SJSA1 (cell line): ENCODE results near the gene CFTR. TPM values are rescaled to one million over a fixed set of nuclear protein-coding genes. Genes with fewer than 3 reads are reported as not detected.

Experiments used
- DNase-seq, 2 experiments: peaks; one replicate each; pipeline ENCODE4 v3.0.0-alpha.2; 2015 to 2020; ENCODE audit warnings: low spot score in 2 of 2, low read depth in 1 of 2
- H3K27ac ChIP-seq: fragments of 250-450 bp; sonication (Bioruptor Pico); 2 replicates; pipeline ENCODE4 v1.5.1; 2020; ENCODE audit warnings: mild to moderate bottlenecking, moderate library complexity
- H3K27me3 ChIP-seq: fragments of 250-450 bp; sonication (Bioruptor Pico); replicated peaks from 2 replicates; pipeline ENCODE4 v1.5.1; 2020; ENCODE audit warnings: mild to moderate bottlenecking, moderate library complexity
- H3K36me3 ChIP-seq: fragments of 250-450 bp; sonication (Bioruptor Pico); 2 replicates; pipeline ENCODE4 v1.5.1; 2020; ENCODE audit warnings: mild to moderate bottlenecking
- H3K4me1 ChIP-seq: fragments of 250-450 bp; sonication (Bioruptor Pico); replicated peaks from 2 replicates; pipeline ENCODE4 v1.6.1; 2021; ENCODE audit warnings: mild to moderate bottlenecking
- H3K4me3 ChIP-seq: fragments of 250-450 bp; sonication (Bioruptor Pico); 2 replicates; pipeline ENCODE4 v1.5.1; 2020; ENCODE audit warnings: mild to moderate bottlenecking
- H3K9me3 ChIP-seq: fragments of 250-450 bp; sonication (Bioruptor Pico); replicated peaks from 2 replicates; pipeline ENCODE4 v1.5.1; 2020; ENCODE audit warnings: mild to moderate bottlenecking
- total RNA-seq: library from RNA; depleted of rRNA; stranded (reverse); fragments of >200 nt; shearing (Covaris generic); gene quantifications from 2 replicates; pipeline ENCODE4 v1.2.3, GENCODE V29; 2014

Gene CFTR
- total RNA-seq, 1 experiment from 2014 or later: 0.08 TPM

GRCh38 chr7:117531595-117532244 lies 51.9 kb downstream of the CFTR start:
- no peak overlapping the region for H3K4me3 ChIP-seq
- no peaks in the 10 kb centered on the region for H3K4me1 ChIP-seq
- H3K9me3 ChIP-seq: no peaks in the 10 kb centered on the region
- peaks cover 5% of the 10 kb centered on the region; the same call in 1 of the 2 replicates for H3K27me3 ChIP-seq
- no peak for DNase-seq
- no peak overlapping the region for H3K27ac ChIP-seq
- H3K36me3 ChIP-seq: no peaks in the 10 kb centered on the region

- Histone ChIP-seq H3K4me1 (no peaks in the 10 kb centered on the region), H3K36me3 (no peaks in the 10 kb centered on the region), H3K27me3 (peaks cover 11% of the 10 kb centered on the region; the same call in 1 of the 2 replicates), H3K4me3 (no peak overlapping the region), H3K9me3 (no peaks in the 10 kb centered on the region), H3K27ac (no peak overlapping the region)
- DNase-seq: no peak
These were observed 58.2 kb downstream of the CFTR start for GRCh38 chr7:117538053-117538452.

DNA sequence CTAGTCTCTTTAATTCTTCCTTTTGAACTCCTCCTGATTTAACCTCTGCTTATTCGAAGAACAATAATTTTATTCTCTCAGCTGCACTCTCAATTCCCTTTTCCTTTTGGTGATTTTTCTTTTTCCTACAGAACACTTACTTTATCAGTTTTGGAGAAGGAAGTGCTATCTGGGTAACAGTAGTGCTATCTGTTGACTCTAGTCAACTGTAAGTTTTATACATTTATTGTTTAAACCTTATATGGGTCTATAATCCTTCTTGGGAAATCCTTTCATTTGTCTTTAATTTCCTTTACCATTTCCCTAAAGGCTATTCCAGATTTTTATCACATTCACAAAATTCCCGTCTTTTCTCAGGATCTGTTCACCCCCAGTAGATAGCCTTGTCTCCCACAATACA lies 64.2 kb downstream of the CFTR start:
- no peak overlapping the region for H3K4me3 ChIP-seq
- no peaks in the 10 kb centered on the region for H3K9me3 ChIP-seq
- no peak overlapping the region for H3K27ac ChIP-seq
- H3K27me3 ChIP-seq: peaks cover 13% of the 10 kb centered on the region
- H3K4me1 ChIP-seq: no peaks in the 10 kb centered on the region
- DNase-seq: no peak
- H3K36me3 ChIP-seq: no peaks in the 10 kb centered on the region

- Histone ChIP-seq H3K27me3 (peaks cover 12% of the 10 kb centered on the region), H3K27ac (no peak overlapping the region), H3K4me1 (no peaks in the 10 kb centered on the region), H3K36me3 (no peaks in the 10 kb centered on the region), H3K9me3 (no peaks in the 10 kb centered on the region), H3K4me3 (no peak overlapping the region)
- DNase-seq: no peak
These were observed 68.2 kb downstream of the CFTR start for GRCh38 chr7:117548035-117548434.

DNA sequence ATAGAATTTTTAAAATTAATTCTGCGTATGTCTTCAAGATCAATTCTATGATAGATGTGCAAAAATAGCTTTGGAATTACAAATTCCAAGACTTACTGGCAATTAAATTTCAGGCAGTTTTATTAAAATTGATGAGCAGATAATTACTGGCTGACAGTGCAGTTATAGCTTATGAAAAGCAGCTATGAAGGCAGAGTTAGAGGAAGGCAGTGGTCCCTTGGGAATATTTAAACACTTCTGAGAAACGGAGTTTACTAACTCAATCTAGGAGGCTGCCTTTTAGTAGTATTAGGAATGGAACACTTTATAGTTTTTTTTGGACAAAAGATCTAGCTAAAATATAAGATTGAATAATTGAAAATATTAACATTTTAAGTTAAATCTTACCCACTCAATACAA lies 70.8 kb downstream of the CFTR start:
- no peak overlapping the region for H3K4me3 ChIP-seq
- H3K27ac ChIP-seq: no peak overlapping the region
- H3K27me3 ChIP-seq: 0 out of 2 replicates have a peak, but pooled peaks cover 6% of the 10 kb centered on the region
- H3K36me3 ChIP-seq: no peaks in the 10 kb centered on the region
- no peaks in the 10 kb centered on the region for H3K9me3 ChIP-seq
- no peaks in the 10 kb centered on the region for H3K4me1 ChIP-seq
- no peak for DNase-seq

GRCh38 chr7:117552660-117553059 lies 72.8 kb downstream of the CFTR start:
- 0 out of 2 replicates have a peak, but pooled peaks cover 6% of the 10 kb centered on the region for H3K27me3 ChIP-seq
- no peak overlapping the region for H3K27ac ChIP-seq
- no peaks in the 10 kb centered on the region for H3K36me3 ChIP-seq
- H3K9me3 ChIP-seq: no peaks in the 10 kb centered on the region
- H3K4me3 ChIP-seq: no peak overlapping the region
- DNase-seq: no peak
- no peaks in the 10 kb centered on the region for H3K4me1 ChIP-seq

DNA sequence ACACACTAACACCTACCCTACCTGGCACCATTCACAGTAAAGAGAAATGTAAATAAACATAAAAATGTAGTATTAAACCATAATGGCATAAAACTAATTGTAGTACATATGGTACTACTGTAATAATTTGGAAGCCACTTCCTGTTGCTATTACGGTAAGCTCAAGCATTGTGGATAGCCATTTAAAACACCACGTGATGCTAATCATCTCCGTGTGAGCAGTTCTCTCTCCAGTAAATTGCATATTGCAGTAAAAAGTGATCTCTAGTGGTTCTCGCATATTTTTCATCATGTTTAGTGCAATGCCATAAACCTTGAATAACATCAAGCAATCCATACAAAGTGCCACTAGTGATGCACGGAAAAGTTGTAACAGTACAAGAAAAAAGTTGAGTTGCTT lies 75.4 kb downstream of the CFTR start:
- Histone ChIP-seq H3K27me3 (0 out of 2 replicates have a peak, but pooled peaks cover 6% of the 10 kb centered on the region), H3K4me3 (no peak overlapping the region), H3K36me3 (no peaks in the 10 kb centered on the region), H3K9me3 (no peaks in the 10 kb centered on the region), H3K4me1 (no peaks in the 10 kb centered on the region), H3K27ac (no peak overlapping the region)
- no peak for DNase-seq

DNA sequence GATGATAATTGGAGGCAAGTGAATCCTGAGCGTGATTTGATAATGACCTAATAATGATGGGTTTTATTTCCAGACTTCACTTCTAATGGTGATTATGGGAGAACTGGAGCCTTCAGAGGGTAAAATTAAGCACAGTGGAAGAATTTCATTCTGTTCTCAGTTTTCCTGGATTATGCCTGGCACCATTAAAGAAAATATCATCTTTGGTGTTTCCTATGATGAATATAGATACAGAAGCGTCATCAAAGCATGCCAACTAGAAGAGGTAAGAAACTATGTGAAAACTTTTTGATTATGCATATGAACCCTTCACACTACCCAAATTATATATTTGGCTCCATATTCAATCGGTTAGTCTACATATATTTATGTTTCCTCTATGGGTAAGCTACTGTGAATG lies 79.6 kb downstream of the CFTR start:
- H3K4me1 ChIP-seq: no peaks in the 10 kb centered on the region
- H3K27me3 ChIP-seq: no peaks in the 10 kb centered on the region; the same call in 1 of the 2 replicates
- H3K27ac ChIP-seq: no peak overlapping the region

GRCh38 chr7:117560030-117560429 lies 80.2 kb downstream of the CFTR start:
- Histone ChIP-seq H3K4me1 (no peaks in the 10 kb centered on the region), H3K36me3 (no peaks in the 10 kb centered on the region), H3K27me3 (no peaks in the 10 kb centered on the region; the same call in none of the 2 replicates), H3K4me3 (no peak overlapping the region), H3K27ac (no peak overlapping the region), H3K9me3 (no peaks in the 10 kb centered on the region)
- DNase-seq: no peak

More for the DNA sequence above, 79.6 kb downstream of the CFTR start:
- Histone ChIP-seq H3K9me3 (no peaks in the 10 kb centered on the region), H3K4me3 (no peak overlapping the region), H3K36me3 (no peaks in the 10 kb centered on the region)
- no peak for DNase-seq

- Histone ChIP-seq H3K9me3 (no peaks in the 10 kb centered on the region), H3K27me3 (no peaks in the 10 kb centered on the region; the same call in none of the 2 replicates), H3K36me3 (no peaks in the 10 kb centered on the region), H3K27ac (no peak overlapping the region), H3K4me3 (no peak overlapping the region), H3K4me1 (no peaks in the 10 kb centered on the region)
- no peak for DNase-seq
These were observed 82.9 kb downstream of the CFTR start for GRCh38 chr7:117562759-117563158.

DNA sequence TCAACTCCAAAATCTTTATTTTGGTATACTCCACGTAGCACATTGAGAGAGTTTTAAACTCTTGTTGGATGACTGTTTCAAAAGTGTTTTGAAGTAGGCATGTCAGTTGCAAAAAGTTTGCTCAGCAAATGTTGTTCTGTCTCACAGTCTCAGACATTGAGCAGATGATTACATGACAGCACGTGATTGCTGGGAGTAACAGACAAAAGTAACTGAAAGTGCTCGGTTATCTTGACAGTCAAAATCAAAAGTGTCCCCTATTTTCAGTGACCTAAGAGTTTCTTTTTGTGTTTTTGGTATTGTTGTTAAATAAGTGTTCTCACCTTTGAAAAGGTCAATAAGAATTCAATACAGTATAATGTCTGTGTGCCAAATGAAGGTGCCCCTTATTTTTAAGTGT lies 84.3 kb downstream of the CFTR start:
- no peaks in the 10 kb centered on the region; the same call in none of the 2 replicates for H3K27me3 ChIP-seq

DNA sequence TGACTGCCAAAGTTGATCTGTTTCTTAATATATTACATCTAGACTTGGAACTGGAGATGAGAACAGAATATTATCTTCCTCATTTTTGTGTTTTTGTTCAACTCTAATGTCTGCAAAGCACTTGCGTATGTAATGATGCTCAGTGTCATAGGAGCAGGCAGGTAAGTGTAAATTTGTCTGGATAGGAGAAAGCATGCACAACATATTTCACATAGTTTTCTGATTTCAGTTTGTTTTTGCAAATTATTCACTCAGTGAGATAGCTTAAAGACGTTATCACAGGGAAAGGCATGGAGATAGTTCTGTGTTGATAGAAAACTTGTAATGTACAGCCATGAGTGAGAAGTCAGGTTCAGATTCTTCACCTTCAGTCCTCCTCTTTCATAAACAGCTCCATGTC lies 84.8 kb downstream of the CFTR start:
- no peaks in the 10 kb centered on the region; the same call in none of the 2 replicates for H3K27me3 ChIP-seq
- no peaks in the 10 kb centered on the region for H3K36me3 ChIP-seq
- no peak overlapping the region for H3K4me3 ChIP-seq
- no peaks in the 10 kb centered on the region for H3K4me1 ChIP-seq
- H3K9me3 ChIP-seq: no peaks in the 10 kb centered on the region
- H3K27ac ChIP-seq: no peak overlapping the region
- no peak for DNase-seq

More for the DNA sequence above, 84.3 kb downstream of the CFTR start:
- no peaks in the 10 kb centered on the region for H3K9me3 ChIP-seq
- no peaks in the 10 kb centered on the region for H3K4me1 ChIP-seq
- no peak overlapping the region for H3K4me3 ChIP-seq
- DNase-seq: no peak
- H3K27ac ChIP-seq: no peak overlapping the region
- no peaks in the 10 kb centered on the region for H3K36me3 ChIP-seq

DNA sequence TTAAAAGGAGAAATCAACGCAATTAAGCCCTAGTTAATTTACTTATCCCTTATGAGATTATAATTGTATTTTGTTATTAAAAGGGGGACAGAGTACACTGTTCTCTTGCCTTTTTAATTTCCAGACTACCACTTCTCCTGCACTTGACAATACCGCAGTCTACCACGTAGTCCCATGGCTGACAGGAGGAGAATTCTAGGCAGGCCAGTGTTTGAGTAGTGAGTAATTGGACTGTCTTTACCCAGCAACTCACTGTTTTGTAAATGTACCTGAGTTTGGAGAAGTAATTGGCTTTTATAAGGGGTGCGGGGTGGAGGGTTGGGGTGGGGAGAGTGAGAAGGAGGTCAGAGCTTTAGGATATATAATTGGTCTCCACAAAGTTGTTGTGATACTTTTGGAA lies 85.4 kb downstream of the CFTR start:
- no peak overlapping the region for H3K4me3 ChIP-seq
- no peak overlapping the region for H3K27ac ChIP-seq
- peaks cover 1% of the 10 kb centered on the region for H3K27me3 ChIP-seq
- no peaks in the 10 kb centered on the region for H3K36me3 ChIP-seq
- DNase-seq: no peak
- no peaks in the 10 kb centered on the region for H3K4me1 ChIP-seq
- no peaks in the 10 kb centered on the region for H3K9me3 ChIP-seq

DNA sequence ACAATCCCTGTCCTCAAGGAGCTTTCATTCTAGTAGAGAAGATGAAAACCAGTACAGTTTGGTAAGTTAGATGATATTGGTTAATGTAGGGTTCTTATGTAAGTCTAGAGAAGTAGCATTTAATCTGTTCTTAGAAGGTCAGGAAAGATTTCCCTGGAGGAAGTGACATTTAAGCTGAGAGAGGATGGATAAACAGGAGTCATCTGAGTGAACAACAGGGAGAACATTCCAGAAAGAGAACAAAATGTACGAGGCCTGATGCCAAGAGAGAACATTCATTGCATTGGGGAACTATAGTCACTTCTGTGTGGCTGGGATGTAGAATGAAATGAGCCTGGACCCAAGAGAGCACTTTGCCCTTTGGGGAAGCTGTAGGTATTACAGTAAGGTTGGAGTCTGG lies 88.0 kb downstream of the CFTR start:
- DNase-seq: no peak
- Histone ChIP-seq H3K9me3 (no peaks in the 10 kb centered on the region), H3K4me1 (no peaks in the 10 kb centered on the region), H3K4me3 (no peak overlapping the region), H3K27me3 (peaks cover 4% of the 10 kb centered on the region), H3K27ac (no peak overlapping the region), H3K36me3 (no peaks in the 10 kb centered on the region)
